Activated T-helper 1 cell treated with Interleukin-2 at 50 U/mL for 16 hours (primary cell): ENCODE measurements around the gene CFAP126.
"Not testable (repeated sequence)": the region's sequence is repeated elsewhere in the genome, so short reads cannot be mapped to it uniquely, and the experiment has no call there.

Experiments
- DNase-seq: peaks from one replicate; pipeline ENCODE4 v3.0.0-alpha.2; 2020; ENCODE audit warnings: low read depth

CFAP126 gene, protein sequence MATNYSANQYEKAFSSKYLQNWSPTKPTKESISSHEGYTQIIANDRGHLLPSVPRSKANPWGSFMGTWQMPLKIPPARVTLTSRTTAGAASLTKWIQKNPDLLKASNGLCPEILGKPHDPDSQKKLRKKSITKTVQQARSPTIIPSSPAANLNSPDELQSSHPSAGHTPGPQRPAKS

DNA sequence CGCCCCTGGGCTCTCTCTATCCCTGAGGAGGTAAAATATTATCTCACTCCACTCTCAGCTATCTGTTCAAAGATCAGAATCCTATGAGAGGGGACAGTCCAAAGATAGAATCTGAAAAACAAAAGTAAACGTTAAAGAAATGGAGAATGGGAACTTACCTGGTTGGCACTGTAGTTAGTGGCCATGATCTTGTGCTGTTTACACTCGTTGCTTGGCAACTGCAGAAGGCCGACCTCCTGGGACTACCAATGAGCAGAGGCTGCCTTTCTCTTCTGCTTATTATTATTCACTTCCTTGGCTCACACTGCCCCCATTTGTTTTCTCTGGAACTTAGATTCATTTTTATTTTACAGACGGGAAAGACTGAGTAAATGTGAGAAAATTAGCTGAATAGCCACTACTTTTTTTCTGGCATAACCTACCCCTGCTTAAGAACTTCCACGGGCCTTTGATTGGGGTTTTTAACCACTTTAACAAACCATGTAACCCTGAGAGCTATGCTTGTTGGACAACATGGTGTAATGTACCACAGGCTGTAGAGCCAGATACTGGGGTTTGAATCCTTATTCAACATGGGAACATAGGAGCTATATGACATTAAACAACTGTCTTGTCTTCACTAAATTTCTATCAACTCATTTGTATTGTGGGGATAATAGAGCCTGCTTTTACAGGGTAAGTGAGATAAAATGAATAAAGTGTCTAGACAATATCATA lies at the start of gene CFAP126:
CFAP126 (minus strand) TSS at position 193 of the 717 bp plus-strand sequence; CDS start at position 185, 8 bp downstream.
- peak; percentile 11 for DNase-seq

DNA sequence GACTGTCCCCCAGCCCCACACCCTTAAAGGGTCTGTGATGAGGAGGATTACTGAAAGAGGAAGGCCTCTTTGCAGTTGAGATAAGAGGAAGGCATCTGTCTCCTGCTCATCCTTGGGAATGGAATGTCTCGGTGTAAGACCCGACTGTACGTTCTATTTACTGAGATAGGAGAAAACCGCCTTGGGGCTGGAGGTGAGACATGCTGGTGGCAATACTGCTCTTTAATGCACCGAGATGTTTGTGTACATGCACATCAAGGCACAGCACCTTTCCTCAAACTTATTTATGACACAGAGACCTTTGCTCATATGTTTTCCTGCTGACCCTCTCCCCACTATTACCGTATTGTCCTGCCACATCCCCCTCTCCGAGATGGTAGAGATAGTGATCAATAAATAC lies 45.4 kb upstream of the CFAP126 start:
- not testable (repeated sequence) for DNase-seq

DNA sequence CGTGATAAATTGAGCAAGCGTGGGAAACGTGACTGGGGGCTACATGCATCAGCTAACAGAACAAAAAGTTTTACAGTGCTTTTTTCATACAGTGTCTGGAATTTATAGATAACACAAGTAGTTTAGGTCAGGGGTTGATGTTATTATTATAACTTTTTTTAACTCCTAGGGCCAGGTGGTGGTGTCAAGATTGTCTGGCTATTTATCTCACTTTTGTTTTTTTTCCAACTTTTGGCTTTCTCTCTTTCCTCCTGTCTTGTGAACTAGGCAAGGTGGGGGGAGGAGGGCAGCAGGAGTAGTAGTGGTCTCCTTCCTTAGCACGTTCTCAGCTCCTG lies 42.9 kb upstream of the CFAP126 start:
- not testable (repeated sequence) for DNase-seq

DNA sequence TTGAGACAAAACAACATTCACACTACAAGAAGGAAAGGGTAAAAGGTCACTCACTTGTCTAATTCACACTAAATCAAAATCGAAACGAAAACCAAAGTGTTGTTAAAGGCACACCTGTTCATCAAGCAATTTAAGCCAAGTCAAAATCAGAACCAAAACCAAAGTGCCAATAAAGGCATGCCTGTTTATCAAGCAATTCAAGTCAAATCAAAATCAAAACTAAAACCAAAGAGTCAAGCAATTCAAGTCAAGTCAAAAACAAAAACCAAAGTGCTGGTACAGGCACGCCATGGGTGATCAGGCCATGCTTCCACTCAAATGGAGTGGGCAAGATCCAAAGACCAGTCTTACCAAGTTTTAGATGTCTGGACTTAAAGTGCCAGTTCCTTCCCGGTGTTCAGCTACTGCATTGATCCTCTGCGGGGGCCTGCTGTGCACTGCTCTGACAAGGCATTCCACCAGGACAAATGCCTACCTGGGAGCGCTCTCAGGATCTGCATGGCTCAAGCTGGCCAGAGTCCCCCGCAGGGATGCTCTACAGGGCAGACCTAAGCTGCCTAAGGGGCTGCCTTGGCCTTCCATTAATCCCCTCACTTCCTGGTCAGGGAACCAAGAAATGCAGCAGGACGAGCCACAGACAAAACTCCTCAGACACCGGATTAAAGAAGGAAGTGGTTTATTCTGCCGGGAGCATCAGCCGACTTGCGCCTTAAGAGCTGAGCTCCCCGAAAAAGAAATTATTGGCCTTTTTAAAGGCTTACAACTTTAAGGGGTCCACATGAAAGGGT lies 42.4 kb upstream of the CFAP126 start:
- DNase-seq: not testable (repeated sequence)

DNA sequence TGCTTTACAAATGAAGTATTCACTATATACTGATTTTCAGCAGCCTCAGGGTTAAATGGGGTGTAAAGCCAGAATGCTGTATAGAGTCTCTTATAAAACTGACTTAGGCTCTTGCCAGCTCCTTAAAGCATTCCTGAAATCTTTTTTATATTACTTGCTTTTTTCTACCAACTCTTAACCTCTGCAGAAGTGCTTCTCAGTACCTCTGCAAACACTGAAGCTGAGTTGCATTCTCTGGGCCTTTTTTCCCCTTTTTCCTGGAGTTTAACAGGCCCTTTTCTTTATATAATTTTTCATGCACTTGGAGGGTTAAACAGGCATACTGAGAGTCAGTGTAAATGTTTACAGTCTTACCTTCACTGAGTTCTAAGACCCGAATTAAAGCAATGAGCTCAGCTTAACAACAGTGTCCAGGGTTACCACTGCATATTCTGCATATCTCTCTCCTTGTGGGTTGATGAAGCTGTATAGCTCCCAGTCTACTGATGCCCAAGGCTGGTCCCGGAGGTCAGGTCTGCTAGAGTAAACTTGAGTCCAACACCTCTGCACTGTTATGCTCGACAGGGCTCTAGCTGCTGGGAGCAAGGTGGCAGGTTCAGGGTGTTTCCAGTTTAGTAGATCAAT lies 40.9 kb upstream of the CFAP126 start:
- no peak for DNase-seq

DNA sequence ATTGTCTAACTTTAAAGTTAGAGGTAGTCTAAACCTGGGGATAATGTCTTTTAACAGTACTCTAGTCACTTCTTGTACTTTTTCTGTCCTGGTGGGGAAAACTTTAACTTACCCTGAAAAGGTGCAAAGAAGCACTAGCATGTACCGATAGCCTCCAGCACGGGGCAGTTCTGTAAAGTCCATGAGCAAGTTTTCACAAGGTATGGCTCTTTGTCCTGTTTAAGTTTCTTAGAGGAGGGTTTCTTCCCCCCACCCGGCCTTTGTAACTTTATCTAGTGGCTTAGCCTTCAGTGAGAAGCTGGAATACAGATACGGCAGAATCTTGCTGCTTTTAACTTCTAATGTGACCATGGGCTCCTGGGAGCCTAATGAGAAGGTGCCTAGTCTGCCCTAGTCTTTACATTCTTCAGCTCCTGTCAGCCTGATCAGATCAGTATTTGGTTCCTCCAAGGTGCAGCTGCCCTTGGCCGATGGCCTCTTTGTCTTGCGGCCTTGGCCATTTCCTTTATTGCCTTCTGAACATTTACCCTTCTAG lies 39.8 kb upstream of the CFAP126 start:
- DNase-seq: no peak

DNA sequence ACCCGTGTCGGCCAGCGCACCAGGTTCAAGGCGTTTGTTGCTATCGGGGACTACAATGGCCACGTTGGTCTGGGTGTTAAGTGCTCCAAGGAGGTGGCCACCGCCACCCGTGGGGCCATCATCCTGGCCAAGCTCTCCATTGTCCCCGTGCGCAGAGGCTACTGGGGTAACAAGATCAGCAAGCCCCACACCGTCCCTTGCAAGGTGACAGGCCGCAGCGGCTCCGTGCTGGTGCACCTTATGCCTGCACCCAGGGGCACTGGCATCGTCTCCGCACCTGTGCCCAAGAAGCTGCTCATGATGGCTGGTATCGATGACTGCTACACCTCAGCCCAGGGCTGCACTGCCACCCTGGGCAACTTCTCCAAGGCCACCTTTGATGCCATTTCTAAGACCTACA lies 38.9 kb upstream of the CFAP126 start:
- not testable (repeated sequence) for DNase-seq

DNA sequence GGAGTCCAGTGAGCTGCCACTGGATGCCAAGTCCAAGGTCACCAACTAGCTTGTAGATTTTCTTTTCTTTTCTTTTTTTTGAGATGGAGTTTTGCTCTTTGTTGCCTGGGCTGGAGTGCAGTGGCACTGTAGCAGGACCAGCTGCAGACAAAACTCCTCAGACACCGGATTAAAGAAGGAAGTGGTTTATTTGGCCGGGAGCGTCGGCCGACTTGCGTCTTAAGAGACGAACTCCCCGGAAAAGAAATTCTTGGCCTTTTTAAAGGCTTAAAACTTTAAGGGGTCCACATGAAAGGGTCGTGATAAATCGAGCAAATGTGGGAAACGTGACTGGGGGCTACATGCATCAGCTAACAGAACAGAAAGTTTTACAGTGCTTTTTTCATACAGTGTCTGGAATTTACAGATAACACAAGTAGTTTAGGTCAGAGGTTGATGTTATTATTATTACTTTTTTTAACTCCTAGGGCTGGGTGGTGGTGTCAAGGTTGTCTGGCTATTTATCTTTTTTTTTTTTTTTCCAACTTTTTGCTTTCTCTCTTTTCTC lies 36.4 kb upstream of the CFAP126 start:
- no peak for DNase-seq

DNA sequence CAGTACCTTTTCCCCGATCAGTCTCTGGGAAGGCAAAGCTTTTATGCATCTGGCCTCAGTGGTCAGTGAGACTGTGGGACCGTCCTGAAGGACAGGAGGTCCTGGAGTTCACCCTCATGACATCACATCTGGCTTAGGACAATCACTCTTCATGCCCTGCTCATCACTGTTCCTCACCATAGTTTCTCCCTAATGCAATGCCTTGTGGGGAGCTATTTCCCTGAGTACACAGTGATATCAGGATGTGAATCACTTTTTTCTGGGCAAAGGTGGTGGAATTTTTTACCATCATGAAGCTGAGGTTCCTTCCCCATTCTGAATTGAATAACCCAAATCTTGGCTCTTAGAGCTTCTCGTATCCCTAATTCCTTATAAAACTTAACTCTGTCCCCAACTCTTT lies 34.8 kb upstream of the CFAP126 start:
- no peak for DNase-seq

DNA sequence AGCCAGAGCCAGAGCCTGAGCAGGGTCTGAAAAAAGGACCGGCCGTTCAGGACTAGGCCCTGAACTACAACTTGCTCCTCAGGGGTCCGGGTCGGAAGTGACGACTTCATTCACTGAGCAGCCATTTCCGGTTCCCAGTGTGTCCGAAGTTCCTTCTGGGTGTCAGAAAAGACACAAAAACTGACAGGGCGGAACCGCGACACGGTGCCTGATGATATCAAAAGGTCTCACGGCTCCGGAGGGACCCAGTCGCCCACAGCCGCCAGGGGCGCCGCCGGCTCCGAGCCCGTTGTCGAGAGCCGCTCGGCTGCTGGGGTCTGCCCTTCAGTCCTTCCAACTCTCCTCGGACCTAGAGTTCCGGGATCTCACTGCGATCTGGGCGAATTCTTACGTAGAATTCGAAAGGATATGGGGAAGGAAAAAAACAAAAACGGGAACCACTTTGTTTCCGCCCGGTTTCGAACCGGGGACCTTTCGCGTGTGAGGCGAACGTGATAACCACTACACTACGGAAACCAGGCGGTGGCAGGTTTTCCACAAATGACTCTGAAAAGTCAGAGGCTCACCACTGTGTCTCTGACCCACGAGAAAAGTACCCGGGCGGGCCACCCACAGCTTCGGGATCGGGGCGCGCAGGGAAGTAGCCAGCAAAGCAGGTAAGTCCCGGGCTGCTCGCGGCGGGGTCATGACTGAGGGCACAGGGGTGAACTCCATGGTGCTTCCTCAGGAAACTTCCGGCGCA lies 31.8 kb upstream of the CFAP126 start:
- DNase-seq: peak; percentile 84

DNA sequence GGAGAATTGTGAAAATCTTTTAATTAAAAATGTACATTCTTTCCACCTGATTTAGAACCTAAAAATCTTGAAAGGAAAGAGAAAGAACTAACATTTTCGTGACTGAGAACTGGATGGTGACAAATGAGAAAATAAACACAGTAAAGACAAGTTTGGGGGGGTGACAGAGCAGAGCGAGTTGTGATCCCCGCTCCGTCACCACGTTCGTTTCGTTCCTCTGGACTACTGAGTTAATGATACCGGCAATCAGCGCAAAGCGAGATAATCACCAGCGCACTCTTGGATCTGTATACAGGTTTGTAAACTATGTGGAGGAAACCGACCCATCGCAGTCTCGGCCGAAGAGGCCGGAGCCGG lies 31.2 kb upstream of the CFAP126 start:
- DNase-seq: no peak

DNA sequence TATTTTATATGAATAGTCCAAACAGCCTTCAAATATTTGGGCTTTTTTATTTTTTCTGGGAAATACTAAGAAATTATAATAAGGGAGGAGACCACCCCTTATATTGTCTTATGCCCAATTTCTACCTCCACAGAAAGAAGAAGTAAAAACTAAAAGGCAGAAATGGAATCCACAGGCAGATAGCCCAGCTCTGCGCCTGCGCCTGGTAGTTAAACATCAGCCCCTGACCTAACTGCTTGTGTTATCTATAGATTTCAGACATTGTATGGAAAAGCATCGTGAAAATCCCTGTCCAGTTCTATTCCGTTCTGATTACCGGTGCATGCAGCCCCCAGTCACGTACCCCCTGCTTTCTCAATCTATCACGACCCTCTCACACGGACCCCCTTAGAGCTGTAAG lies 29.4 kb upstream of the CFAP126 start:
- not testable (repeated sequence) for DNase-seq

DNA sequence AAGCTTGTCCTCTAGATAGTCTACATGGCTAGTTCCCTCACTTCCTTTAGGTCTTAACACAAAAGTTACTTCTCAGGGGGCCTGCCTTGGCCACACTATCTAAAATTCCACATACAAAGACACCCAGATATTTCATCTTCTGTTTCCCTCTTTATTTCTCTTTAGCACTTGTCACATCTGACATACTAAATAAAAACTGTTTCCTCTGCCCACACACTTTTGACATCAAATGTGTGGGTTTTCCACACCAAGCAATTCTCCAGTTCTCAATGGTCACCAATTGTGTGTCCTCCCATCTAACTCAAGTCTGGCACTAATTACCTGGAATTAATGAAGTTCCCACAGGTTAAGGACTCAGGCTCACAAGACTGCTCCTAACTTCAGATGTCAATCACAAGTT lies 25.5 kb upstream of the CFAP126 start:
- no peak for DNase-seq

DNA sequence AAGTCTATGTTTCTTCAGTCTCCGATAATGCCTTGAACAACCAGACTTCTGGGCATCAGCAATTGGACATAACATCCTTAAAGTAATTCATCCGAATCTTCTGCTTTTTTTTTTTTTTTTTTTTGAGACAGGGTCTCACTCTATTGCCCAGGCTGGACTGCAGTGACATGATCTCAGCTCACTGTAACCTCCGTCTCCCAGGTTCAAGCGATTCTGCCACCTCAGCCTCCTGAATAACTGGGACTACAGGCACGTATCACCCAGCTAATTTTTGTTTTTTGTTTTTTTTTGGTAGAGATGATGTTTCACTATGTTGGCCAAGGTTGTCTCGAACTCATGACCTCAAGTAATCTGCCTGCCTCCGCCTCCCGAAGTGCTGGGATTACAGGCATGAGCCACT lies 23.9 kb upstream of the CFAP126 start:
- DNase-seq: no peak

DNA sequence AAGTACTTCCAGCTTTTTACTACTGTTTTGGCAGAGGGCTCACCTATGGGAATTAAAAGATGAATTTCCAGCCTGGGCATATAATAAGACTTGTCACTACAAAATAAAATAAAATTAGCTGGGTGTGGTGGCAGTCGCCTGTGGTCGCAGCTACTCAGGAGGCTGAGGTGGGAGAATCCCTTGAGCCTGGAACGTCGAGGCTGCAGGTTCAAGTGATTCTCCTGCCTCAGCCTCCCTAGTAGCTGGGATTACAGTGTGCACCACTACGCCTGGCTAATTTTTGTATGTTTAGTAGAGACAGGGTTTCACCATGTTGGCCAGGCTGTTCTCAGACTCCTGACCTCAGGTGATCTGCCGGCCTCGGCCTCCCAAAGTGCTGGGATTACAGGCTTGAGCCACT lies 23.5 kb upstream of the CFAP126 start:
- DNase-seq: not testable (repeated sequence)

DNA sequence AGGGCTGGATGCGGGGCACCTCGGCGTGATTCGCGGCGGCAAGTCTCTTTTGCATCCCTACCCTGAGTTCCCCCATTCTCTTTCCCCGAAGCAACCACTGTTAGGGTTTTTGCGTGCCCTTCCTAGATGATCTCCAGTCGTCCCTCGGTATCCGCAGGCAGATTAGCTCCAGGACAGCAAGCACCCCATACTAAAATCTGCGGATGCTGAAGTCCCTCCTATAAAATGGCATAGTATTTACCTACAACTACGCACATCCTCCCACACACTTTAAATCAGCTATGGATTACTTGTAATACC lies 22.8 kb upstream of the CFAP126 start:
- no peak for DNase-seq

DNA sequence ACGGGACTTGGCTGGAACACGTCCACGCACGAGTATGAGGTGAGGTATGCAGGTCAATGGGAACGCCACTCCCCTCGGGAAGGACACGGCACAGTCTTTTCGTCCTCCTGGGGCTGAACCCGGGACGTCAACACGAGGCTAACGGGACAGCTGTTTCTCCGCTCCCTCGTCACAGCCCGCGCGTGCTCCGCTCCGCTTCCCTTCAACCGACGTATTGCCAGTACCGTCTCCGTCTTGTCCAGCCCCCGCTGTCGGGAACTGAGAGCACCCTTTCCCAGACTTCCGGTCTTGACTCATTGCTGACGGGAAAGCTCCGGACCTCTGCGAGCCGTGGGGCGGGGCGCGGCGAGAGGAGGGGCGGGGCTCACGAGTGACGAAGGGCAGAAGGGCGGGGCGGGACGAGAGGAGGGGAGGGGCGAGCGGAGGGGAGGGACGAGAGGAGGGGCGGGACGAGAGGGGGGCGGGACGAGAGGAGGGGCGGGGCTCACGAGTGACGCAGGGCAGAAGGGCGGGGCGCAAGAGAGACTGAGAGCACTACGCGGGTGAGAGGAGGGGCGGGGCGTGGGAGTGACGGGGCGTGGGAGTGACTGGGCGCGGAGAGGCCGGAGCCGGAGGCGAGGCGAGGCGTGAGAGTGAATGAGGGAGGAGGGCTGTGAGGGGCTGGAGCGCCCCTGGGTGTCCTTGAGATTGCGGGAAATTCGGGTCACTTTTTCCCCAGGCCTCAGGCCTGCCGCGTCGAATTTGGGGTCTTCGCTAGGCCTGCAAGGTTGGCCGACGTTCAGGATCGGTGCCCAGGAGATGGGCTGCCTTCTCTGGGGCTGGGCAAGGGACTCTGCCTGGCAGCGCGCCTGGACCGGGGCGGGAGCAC lies 22.2 kb upstream of the CFAP126 start:
- DNase-seq: peak; percentile 86

DNA sequence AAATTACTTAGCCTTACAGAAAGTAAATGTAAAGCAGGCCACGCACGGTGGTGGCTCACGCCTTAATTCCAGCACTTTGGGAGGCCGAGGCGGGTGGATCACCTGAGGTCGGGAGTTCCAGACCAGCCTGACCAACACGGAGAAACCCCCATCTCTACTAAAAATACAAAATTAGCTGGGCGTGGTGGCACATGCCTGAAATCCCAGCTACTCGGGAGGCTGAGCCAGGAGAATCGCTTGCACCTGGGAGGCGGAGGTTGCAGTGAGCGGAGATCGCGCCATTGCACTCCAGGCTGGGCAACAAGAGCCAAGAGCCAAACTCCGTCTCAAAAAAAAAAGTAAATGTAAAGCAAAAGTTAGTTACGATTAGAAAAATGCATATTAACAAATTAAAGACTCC lies 21.5 kb upstream of the CFAP126 start:
- not testable (repeated sequence) for DNase-seq

DNA sequence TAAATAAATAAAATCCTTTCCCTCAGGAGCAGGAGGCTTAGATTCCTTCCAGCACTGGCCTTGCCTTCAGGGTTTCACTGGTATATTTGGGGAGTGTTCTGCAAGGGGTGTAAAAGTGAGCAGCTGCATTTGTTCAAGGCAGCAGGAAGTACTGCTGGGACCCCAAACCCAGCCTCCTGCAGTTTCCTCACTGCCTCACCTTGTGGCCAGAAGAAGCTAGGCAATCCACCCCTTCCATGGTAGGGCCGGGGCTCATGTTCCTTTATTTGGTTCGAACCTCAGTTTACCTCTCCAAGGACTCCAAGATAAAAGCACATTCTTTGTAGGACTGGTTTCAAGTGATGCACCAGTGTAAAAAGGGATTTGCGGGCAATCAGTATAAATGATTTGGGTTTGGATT lies 21.0 kb upstream of the CFAP126 start:
- DNase-seq: no peak

DNA sequence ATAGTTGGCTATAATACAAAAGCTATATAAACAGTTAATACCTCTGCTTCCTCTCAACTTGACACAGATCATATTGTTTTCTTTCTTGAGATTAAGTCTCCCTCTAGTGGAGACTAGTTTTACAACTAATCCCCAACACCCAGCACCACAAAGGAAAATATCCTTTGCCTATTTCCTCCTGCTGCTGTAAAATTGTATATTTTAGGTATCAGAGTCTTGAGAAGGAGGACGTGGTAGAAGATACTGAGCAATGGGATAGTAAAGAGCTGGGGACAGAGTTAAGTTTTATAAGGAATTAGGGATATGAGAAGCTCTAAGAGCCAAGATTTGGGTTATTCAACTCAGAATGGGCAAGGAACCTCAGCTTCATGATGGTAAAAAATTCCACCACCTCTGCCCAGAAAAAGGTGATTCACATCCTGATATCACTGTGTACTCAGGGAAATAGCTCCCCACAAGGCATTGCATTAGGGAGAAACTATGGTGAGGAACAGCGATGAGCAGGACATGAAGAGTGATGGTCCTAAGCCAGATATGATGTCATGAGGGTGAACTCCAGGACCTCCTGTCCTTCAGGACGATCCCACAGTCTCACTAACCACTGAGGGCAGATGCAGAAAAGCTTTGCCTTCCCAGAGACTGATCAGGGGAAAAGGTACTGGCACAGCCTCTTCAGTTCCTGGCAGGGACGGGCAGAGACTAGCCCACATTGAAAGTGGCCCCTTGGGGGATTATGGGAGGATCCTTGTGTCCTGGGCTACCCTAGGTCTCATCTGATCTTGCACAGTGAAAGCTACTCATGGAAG lies 14.7 kb upstream of the CFAP126 start:
- no peak for DNase-seq
